Measurements from ENCODE around the gene TM9SF4.
"Not testable (repeated sequence)": the region's sequence is repeated elsewhere in the genome, so short reads cannot be mapped to it uniquely, and the experiment has no call there.

TM9SF4 gene

GRCh38 chr20:32091888-32092346 lies 17.6 kb upstream of the TM9SF4 start:
- peak; percentile 70 for DNase-seq (ENCODE audit: low spot score)

- no peak for DNase-seq (ENCODE audit: low spot score)
Measured at GRCh38 chr20:32098786-32099185, 10.7 kb upstream of the TM9SF4 start.

- DNase-seq (ENCODE audit: low spot score) = no peak
Measured at GRCh38 chr20:32108814-32109391, 611 bp upstream of the TM9SF4 start.

GRCh38 chr20:32110173-32110704 lies 725 bp downstream of the TM9SF4 start:
- no peak for DNase-seq (ENCODE audit: low spot score)

- no peak for DNase-seq (ENCODE audit: low spot score)
Measured at GRCh38 chr20:32110727-32111126, 1.2 kb downstream of the TM9SF4 start.

- DNase-seq (ENCODE audit: low spot score) = no peak
Measured at GRCh38 chr20:32111156-32111686, 1.7 kb downstream of the TM9SF4 start.

- DNase-seq (ENCODE audit: low spot score) = no peak
Measured at GRCh38 chr20:32111753-32112152, 2.2 kb downstream of the TM9SF4 start.

GRCh38 chr20:32112841-32113240 lies 3.3 kb downstream of the TM9SF4 start:
- DNase-seq (ENCODE audit: low spot score) = peak; percentile 11

- DNase-seq (ENCODE audit: low spot score) = no peak
Measured at GRCh38 chr20:32113591-32114260, 4.2 kb downstream of the TM9SF4 start.

- DNase-seq (ENCODE audit: low spot score) = no peak
Measured at GRCh38 chr20:32114305-32114960, 4.9 kb downstream of the TM9SF4 start.

- DNase-seq (ENCODE audit: low spot score) = no peak
Measured at GRCh38 chr20:32115211-32115767, 5.8 kb downstream of the TM9SF4 start.

GRCh38 chr20:32116079-32116521 lies 6.6 kb downstream of the TM9SF4 start:
- DNase-seq (ENCODE audit: low spot score) = no peak

GRCh38 chr20:32116796-32117195 lies 7.3 kb downstream of the TM9SF4 start:
- DNase-seq (ENCODE audit: low spot score) = not testable (repeated sequence)

GRCh38 chr20:32118427-32118826 lies 8.9 kb downstream of the TM9SF4 start:
- not testable (repeated sequence) for DNase-seq (ENCODE audit: low spot score)

GRCh38 chr20:32119734-32120133 lies 10.2 kb downstream of the TM9SF4 start:
- DNase-seq (ENCODE audit: low spot score) = no peak

- not testable (repeated sequence) for DNase-seq (ENCODE audit: low spot score)
Measured at GRCh38 chr20:32121908-32122307, 12.4 kb downstream of the TM9SF4 start.

- no peak for DNase-seq (ENCODE audit: low spot score)
Measured at GRCh38 chr20:32123088-32123487, 13.6 kb downstream of the TM9SF4 start.

GRCh38 chr20:32124916-32125454 lies 15.5 kb downstream of the TM9SF4 start:
- DNase-seq (ENCODE audit: low spot score) = no peak

- DNase-seq (ENCODE audit: low spot score) = no peak
Measured at GRCh38 chr20:32125506-32125905, 16.0 kb downstream of the TM9SF4 start.

GRCh38 chr20:32126919-32127318 lies 17.4 kb downstream of the TM9SF4 start:
- DNase-seq (ENCODE audit: low spot score) = no peak

- DNase-seq (ENCODE audit: low spot score) = no peak
Measured at GRCh38 chr20:32127347-32127746, 17.8 kb downstream of the TM9SF4 start.

GRCh38 chr20:32128167-32128566 lies 18.7 kb downstream of the TM9SF4 start:
- DNase-seq (ENCODE audit: low spot score) = no peak

All from CD4-positive, alpha-beta T cell treated with Interleukin-2 at 100 ng/mL for 4 hours (primary cell).